ENCODE data around the gene KIF1B. TPM values are rescaled to one million over a fixed set of nuclear protein-coding genes. Genes with fewer than 3 reads are reported as not detected.

The KIF1B gene
- total and polyA plus RNA-seq, 9 of the 15 experiments (the other 6 are each of a cell fraction or from before 2014, with no cell fraction given): 2.8 to 19.8 (median 11.9) TPM

DNA sequence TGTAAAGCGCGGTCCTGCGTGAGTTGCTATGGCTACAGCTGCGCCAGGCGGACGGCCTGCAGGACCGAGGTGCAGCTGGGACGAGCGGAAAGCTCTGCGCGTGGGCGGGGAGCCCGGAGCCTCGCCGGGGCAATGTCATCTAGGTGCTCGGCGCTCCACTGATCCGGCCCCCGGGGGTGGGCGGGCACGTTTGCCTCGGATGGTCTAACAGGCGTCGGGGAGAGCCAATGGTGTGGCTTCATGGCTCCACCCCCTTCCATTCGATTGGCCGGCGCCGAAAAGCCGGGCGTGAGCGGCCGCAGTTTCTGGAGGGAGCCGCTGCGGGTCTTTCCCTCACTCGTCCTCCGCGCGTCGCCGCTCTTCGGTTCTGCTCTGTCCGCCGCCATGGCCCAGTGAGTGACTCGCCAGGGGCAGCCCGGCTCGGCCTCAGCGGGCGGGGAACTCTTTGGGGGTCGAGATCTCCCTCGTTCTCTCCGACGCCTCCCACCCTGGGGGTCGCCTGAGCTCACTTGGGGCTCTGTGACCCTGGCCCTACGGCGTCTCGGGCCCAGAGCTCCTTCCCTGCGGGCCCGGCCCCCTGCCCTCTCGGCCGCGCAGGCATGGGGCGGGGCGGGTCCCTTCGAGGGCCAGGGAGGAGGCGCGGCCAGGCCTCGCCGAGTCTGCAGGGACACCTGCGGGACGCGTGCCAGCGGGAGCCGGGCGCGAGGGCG, 188.5 kb downstream of the KIF1B start, which contains the start of gene PGD (continued):
- TF ChIP-seq KDM2B (CRISPR knock-in tag; IDR thresholded peaks at IDR 0.05): peak; percentile 88
- no peak for TF ChIP-seq SFPQ (IDR thresholded peaks at IDR 0.05; ENCODE audit: low read depth, low read length)
- TF ChIP-seq SRSF9 (IDR thresholded peaks at IDR 0.05; ENCODE audit: borderline replicate concordance, low read depth, low read length): no peak
- TF ChIP-seq PHB (CRISPR knock-in tag; IDR thresholded peaks at IDR 0.05): 0 out of 2 replicates have a peak, but pooled peaks have one; percentile 50
- TF ChIP-seq ZNF696 (CRISPR knock-in tag; conservative IDR thresholded peaks at IDR 0.05): no peak
- TF ChIP-seq, protein P1, sequence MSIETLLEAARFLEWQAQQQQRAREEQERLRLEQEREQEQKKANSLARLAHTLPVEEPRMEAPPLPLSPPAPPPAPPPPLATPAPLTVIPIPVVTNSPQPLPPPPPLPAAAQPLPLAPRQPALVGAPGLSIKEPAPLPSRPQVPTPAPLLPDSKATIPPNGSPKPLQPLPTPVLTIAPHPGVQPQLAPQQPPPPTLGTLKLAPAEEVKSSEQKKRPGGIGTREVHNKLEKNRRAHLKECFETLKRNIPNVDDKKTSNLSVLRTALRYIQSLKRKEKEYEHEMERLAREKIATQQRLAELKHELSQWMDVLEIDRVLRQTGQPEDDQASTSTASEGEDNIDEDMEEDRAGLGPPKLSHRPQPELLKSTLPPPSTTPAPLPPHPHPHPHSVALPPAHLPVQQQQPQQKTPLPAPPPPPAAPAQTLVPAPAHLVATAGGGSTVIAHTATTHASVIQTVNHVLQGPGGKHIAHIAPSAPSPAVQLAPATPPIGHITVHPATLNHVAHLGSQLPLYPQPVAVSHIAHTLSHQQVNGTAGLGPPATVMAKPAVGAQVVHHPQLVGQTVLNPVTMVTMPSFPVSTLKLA (conservative IDR thresholded peaks at IDR 0.05): peak; percentile 96 to 98
- TF ChIP-seq CBX5 (IDR thresholded peaks at IDR 0.05; ENCODE audit: borderline replicate concordance, low read depth): no peak
- peak; percentile 99 for TF ChIP-seq NEUROD1 (IDR thresholded peaks at IDR 0.05; ENCODE audit: borderline replicate concordance, low read depth, low read length, partially characterized antibody)
- TF ChIP-seq ZBTB1 (CRISPR knock-in tag; IDR thresholded peaks at IDR 0.05; ENCODE audit: borderline replicate concordance, low read depth): peak; percentile 57; the same call in 1 of the 2 replicates
- peak; percentile 100 for TF ChIP-seq MBD2 (IDR thresholded peaks at IDR 0.05; ENCODE audit: borderline replicate concordance, low read depth)
- 0 out of 2 replicates have a peak, but pooled peaks have one; percentile 70 for TF ChIP-seq CAMTA2 (CRISPR knock-in tag; conservative IDR thresholded peaks at IDR 0.05)
- peak; percentile 95 for TF ChIP-seq SP2 (IDR thresholded peaks at IDR 0.05; ENCODE audit: extremely low read depth, low read depth, low read length, poor library complexity, severe bottlenecking)
- no peak for TF ChIP-seq ILF3 (IDR thresholded peaks at IDR 0.05; ENCODE audit: borderline replicate concordance)
- TF ChIP-seq, protein P2, sequence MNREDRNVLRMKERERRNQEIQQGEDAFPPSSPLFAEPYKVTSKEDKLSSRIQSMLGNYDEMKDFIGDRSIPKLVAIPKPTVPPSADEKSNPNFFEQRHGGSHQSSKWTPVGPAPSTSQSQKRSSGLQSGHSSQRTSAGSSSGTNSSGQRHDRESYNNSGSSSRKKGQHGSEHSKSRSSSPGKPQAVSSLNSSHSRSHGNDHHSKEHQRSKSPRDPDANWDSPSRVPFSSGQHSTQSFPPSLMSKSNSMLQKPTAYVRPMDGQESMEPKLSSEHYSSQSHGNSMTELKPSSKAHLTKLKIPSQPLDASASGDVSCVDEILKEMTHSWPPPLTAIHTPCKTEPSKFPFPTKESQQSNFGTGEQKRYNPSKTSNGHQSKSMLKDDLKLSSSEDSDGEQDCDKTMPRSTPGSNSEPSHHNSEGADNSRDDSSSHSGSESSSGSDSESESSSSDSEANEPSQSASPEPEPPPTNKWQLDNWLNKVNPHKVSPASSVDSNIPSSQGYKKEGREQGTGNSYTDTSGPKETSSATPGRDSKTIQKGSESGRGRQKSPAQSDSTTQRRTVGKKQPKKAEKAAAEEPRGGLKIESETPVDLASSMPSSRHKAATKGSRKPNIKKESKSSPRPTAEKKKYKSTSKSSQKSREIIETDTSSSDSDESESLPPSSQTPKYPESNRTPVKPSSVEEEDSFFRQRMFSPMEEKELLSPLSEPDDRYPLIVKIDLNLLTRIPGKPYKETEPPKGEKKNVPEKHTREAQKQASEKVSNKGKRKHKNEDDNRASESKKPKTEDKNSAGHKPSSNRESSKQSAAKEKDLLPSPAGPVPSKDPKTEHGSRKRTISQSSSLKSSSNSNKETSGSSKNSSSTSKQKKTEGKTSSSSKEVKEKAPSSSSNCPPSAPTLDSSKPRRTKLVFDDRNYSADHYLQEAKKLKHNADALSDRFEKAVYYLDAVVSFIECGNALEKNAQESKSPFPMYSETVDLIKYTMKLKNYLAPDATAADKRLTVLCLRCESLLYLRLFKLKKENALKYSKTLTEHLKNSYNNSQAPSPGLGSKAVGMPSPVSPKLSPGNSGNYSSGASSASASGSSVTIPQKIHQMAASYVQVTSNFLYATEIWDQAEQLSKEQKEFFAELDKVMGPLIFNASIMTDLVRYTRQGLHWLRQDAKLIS (CRISPR knock-in tag; IDR thresholded peaks at IDR 0.05): peak; percentile 61; the same call in 1 of the 2 replicates
- TF ChIP-seq ARID1B (IDR thresholded peaks at IDR 0.05): peak; percentile 35; the same call in 1 of the 2 replicates
- TF ChIP-seq KLF1 (tag; IDR thresholded peaks at IDR 0.05): 0 out of 2 replicates have a peak, but pooled peaks have one; percentile 41
- peak; percentile 98 for TF ChIP-seq RBM22 (IDR thresholded peaks at IDR 0.05; ENCODE audit: low read depth, low read length, poor library complexity, severe bottlenecking)
- TF ChIP-seq HMG20B (CRISPR knock-in tag; IDR thresholded peaks at IDR 0.05): no peak
- TF ChIP-seq SUPT5H (IDR thresholded peaks at IDR 0.05): peak; percentile 97
- 0 out of 2 replicates have a peak, but pooled peaks have one; percentile 73 for TF ChIP-seq ELF4 (CRISPR knock-in tag; IDR thresholded peaks at IDR 0.05)
- TF ChIP-seq KDM5B (IDR thresholded peaks at IDR 0.05; ENCODE audit: insufficient replicate concordance, low read depth, low read length): peak; percentile 92
